ENCODE results near the gene KNDC1.

The KNDC1 gene

DNA sequence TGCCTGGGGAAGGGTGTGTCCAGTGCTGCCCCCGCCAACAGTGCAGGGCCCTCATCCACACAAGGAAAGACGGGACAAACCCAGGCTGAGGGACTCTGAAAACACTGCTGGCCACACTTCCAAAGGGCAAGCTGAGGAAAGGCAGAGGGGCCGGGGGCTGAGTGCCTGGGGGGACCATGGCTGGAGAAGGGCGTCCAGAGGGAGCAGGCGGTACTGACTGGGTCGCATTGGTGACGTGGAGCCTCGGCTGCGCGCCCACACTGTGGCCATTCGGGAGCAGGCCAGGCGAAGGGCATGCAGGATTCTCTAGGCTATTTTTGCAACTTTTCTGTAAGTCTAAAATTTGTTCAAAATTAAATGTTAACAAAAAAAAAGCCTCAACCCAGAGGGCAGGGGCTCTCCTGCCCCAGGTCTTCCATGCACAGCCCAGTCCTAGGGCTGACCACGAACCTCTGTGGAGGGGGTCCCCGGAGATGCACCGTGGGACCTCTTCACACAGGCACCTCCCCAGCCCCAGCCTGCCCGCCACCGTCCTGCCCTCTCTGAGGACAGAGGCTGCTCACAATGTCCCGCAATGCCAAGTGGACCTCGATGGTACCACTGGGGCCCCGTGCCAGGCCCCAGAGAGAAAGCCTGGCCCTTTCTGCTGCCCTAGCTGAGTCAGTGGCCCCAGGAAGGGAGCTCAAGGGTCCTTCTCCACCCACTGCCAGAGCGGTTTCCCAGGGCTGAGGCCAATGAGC is 106.2 kb downstream of the KNDC1 start:
- TF ChIP-seq POLR2A (IDR thresholded peaks at IDR 0.05; ENCODE audit: low read depth, low read length) = no peak
- DNase-seq (ENCODE audit: insufficient read length, low spot score) (no peak), FAIRE-seq (no peak)

DNA sequence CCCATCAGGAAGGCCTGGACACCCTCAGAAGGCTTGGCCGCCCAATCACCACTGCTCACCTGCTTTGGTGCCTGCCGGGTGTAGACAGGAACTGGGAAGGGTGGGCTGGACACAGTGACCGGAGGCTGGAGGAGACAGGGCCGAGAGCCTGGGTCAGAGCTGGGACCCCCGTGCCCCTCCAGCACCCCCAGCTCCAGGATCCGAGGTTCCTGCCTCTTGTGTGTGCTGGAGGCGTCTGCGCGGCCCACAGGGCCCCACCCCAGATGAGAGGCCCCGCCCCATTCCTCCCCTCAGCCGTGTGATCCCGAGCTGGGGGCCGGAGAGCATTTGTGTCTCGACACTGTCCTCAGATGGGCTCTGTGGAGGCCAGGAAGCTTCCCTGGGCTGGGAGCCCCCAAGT is 107.3 kb downstream of the KNDC1 start:
- FAIRE-seq (no peak), DNase-seq (ENCODE audit: insufficient read length, low spot score) (no peak)
- no peak for TF ChIP-seq POLR2A (IDR thresholded peaks at IDR 0.05; ENCODE audit: low read depth, low read length)

DNA sequence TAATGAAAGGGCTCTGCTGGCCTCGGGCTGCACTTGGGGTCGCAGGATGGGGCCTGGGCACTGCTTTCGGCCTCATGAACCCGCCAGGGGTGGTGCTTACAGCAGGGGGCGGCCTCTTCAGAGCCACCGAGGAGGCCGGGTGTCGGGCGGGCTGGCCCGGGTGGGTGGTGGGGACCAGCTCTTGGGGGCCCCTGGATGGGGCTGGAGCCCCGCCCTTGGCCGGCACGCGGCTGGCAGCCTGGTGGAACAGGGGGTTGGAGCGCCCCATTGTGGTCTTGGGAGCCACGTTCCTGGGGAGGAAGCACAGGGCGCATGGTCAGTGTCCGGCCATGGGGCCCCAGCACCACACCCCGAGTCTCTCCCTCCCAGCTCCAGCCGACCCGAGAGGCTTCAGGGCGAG is 107.8 kb downstream of the KNDC1 start:
- no peak for FAIRE-seq

DNA sequence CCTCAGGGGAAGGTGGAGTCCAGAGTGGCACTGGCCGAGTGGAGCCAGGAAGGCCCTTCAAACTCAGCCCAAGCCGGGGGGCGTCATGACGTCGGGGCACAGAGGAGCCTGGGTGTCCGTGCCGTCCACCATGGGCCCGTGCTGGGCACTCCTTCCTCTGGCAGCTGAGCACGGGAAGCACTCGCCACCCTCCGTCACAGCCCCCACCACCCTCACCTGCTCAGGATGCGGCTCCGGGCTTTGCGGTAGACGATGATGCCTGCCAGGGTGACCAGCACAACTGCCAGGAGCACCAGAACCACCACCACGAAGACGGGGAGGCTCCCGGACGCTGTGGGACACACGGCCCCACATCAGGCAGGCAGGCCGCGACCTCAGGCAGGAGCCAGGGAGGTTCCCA is 108.5 kb downstream of the KNDC1 start:
- TF ChIP-seq POLR2A (IDR thresholded peaks at IDR 0.05; ENCODE audit: low read depth, low read length) = no peak
- FAIRE-seq = no peak
- DNase-seq (ENCODE audit: insufficient read length, low spot score) = no peak

More for the DNA sequence above, 107.8 kb downstream of the KNDC1 start:
- TF ChIP-seq POLR2A (IDR thresholded peaks at IDR 0.05; ENCODE audit: low read depth, low read length) = no peak
- no peak for DNase-seq (ENCODE audit: insufficient read length, low spot score)

DNA sequence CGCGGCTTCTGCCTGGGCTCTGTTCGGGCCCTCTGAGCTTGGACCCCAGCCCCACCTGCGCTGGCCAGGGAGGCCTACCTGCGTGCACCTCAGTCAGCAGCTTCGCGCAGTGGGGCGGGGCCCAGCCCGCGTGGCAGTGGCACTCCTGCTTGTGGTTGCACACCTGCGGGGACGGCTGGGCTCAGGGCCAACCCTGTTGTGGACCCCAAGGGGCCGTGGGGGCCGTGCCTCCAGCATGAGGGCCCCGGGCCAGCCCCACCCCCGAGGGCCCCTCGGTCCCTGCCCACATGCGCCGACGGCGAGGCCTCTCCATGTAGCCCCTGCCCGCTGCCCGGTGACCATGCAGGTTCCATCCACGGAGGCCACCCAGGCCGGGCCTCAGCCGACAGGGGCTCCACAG is 109.3 kb downstream of the KNDC1 start:
- no peak for FAIRE-seq
- TF ChIP-seq POLR2A (IDR thresholded peaks at IDR 0.05; ENCODE audit: low read depth, low read length) = no peak
- no peak for DNase-seq (ENCODE audit: insufficient read length, low spot score)

DNA sequence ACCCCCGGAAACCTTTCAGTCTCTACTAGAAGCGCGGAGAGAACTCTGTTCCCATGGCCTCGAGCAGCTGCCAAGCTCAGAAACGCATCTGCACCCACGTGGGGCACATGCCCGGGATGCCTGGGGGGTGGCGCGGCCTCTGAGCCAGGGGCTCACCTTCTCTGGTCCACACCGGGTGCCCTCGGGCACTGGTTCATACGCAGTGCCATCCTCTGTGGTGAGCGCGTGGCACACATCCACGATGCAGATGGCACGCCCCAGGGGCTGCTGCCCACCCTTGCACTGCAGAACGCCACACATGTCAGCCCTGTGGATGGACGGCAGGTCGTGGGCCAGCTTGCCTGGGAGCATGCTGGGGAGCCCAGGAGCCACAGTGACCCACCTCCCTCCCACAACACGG is 110.2 kb downstream of the KNDC1 start:
- FAIRE-seq (no peak), DNase-seq (ENCODE audit: insufficient read length, low spot score) (no peak)
- TF ChIP-seq POLR2A (IDR thresholded peaks at IDR 0.05; ENCODE audit: low read depth, low read length) = no peak

DNA sequence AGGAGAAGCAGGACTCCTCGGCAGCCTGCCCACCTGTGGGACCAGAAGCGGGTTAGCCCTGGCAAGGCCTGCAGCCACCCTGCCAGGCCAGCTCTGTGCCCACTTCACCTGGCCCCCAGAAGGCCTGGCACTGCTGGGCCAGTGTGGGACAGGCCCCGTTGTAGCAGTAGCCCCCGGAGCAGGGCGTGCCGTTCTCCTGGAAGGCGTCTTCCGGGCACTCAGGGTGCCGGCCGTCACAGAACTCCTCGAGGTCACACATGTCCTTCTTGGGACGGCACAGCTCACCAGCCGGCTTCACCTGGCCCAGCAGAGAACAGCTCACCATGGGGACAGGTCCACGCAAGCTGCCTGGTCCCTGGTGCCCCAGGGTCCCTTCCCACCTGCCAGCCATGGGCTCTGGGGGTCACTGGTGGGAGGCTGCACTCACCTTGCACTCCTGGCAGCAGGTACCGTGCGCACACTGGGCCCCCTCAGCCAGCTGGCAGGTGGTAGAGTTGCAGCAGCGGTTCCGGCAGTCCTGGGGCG is 110.8 kb downstream of the KNDC1 start:
- no peak for TF ChIP-seq POLR2A (IDR thresholded peaks at IDR 0.05; ENCODE audit: low read depth, low read length)
- DNase-seq (ENCODE audit: insufficient read length, low spot score) = no peak
- no peak for FAIRE-seq

DNA sequence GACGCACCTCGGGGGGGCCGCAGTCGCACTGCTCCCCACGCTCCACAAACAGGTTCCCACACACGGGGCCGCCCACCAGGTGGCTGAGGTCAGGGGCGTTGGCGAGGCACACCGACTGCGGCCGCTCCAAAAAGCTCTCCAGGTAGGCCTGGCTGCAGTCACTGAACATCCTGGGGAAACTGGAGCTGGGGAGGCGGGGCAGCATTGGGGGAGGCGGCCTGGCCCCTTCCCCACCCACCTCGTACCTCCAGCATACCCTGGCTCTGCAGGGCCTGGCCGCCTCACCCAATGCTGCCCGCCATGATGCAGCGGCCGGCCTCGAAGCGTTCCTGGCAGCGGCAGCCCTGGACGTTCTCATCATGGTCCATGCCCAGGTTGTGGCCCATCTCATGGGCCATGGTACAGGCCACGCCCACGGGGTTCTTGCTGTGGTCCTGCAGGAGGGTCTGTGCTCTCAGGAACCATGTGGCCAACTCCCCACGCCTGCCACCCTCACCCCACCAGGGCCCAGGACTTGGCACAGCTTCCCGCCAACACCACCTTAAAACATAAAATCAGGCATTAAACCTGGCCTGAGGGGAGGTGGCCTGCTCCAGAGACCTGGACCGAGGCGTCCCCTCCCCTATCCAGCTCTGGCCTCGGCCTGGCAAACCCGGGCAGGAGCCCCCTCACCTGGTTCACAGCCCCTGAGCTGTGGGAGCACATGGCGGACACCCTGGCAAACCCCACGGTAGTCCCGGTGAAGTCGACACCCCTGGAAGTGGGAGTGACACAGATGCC is 111.7 kb downstream of the KNDC1 start:
- no peak for TF ChIP-seq POLR2A (IDR thresholded peaks at IDR 0.05; ENCODE audit: low read depth, low read length)
- FAIRE-seq (no peak), DNase-seq (ENCODE audit: insufficient read length, low spot score) (no peak)

DNA sequence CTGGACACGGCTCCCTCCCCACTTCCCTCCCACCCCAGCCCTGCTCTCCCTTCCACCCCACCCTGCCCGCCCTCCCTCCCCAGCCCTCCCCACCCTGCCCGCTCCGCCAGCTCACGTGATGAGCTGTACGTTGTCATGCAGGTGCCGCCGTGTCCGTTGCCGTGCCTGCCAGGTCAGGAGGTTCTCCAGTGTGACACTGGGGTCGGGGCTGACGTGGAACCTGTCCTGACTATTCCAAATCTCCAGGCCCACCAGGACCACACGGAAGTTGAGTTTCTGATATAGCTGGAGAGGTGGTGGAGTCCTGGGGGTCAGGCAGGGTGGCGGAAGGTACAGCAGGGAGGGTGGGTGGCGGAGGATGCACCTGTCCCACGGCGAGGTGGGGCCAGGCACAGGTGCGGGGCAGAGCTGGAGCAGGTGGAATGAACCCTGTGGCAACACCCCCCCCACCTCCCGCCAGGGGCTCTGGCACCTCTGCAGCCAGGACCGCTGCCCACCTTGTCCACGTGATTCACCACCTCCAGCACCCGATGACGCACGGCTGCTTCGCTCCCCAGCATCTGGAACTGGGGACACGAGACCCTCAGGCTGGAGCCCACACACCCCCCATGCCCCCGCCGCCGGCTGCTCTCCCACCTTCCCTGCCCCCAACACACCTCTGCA is 112.4 kb downstream of the KNDC1 start:
- DNase-seq (ENCODE audit: insufficient read length, low spot score) (no peak), FAIRE-seq (no peak)
- no peak for TF ChIP-seq POLR2A (IDR thresholded peaks at IDR 0.05; ENCODE audit: low read depth, low read length)

DNA sequence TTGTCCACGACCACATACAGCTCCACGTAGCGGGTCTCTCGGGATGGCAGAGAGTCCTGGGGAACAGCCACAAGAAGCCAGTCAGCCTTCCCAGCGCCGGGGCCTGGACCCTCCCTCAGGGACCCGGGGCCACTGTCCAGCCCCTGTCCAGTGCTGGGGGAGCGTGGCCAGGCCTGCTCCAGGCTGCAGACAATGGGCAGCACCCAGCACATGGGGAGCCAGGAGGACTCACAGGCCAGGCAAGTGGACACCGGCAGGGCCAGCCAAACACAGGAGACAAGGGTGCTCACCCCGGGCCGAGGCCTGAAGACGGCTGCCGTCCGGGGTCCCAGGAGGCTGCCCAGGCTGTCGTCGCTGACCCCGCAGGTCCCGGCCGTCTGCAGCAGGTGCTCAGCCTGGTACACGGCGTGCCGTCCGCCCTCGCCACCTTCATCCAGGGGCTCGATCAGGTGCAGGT is 113.0 kb downstream of the KNDC1 start:
- FAIRE-seq (no peak), DNase-seq (ENCODE audit: insufficient read length, low spot score) (no peak)
- TF ChIP-seq POLR2A (IDR thresholded peaks at IDR 0.05; ENCODE audit: low read depth, low read length) = no peak

DNA sequence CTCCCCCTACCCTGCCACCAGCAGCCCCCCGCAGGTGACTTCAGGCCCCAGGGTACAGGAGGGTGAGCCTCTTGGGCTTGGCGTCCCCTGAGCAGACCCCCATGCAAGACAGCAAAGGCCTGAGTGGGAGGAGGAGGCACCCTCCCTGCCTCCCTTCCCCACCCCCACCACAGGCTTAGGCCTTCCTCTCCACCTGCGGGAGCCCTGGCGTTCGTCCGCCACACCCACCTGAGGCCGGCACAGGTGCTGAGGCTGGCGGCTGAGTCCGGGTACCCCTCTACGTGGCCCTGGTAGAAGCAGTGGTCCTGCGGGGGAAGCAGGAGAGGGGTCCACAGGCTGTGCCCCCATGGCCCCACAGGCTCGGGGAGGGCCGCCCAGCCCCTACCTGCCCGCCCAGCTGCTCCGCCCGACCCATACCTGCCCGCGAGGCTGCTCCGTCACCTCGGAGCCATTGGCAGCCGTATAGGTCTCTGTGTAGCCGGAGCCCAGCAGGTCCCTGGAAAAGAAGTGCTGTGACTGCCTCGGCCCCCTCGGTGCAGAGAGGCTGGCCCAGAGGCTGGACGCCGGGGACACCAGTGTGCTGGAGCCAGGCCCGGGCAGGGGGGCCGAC is 113.6 kb downstream of the KNDC1 start:
- DNase-seq (ENCODE audit: insufficient read length, low spot score) = no peak
- no peak for TF ChIP-seq POLR2A (IDR thresholded peaks at IDR 0.05; ENCODE audit: low read depth, low read length)
- no peak for FAIRE-seq

DNA sequence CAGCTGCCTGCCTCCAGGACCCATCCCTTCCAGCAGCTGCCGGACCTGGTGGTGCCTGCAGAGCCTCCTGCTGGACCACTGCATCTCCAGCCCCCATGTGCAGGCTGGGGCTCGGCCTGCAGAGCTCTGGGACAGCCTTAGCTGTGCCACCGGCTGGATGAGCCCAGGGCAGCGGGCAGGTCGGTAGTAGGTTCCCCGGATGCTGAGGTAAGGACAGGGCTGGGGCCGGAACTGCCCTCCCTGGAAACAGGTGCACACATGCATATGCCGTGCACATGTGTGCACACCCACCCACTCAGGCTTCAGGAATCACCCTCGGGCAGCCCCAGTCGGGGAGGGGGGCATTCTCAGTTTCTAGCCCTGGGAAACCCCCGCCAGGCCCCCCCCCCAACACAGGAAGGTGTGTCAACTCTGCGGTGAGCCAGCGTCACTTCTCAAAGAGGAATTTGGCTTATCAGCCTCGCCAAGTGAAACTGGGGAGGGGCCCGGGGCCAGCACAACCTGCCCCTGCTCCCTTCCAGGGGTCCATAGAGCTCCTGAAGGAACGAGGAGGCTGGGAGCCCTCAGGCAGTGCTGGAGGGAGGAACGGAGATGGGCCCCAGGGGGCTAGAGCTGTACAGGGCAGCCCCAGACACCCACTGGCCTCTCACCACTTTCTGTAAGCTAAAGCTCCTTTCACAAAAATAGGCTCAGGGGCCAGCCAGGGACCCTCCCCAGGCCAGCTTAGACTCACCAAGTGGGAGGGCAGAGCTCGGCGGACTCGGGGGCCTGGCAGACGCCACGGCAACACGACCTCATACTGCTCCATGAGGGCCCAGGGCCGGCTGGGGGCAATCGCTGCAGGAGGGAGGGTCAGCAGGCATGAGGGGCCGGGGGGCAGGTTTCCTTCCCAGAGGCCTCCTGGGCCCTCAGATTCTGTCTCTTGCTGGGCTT is 115.0 kb downstream of the KNDC1 start:
- DNase-seq (ENCODE audit: insufficient read length, low spot score) (no peak), FAIRE-seq (no peak)
- TF ChIP-seq POLR2A (IDR thresholded peaks at IDR 0.05; ENCODE audit: low read depth, low read length) = no peak

DNA sequence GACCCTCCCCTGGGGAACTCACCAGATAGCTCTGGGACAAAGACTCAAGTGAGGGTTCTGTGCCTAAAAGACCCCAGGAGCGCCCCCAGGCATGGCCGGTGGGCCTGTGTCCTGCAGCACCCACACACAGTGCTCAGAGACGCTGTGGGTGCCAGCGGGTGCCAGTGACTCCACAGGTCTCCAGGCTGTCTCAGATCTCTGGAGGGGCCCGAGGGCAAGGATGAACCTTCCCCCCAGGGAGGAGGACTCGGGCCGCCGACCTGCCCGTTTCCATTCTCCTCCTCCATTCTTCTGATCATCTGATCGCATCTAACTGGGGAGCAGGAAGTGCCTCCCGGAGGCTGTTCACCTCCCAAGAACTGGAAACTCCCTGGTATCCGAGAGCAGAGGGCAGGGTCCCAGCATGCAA is 115.7 kb downstream of the KNDC1 start:
- TF ChIP-seq POLR2A (IDR thresholded peaks at IDR 0.05; ENCODE audit: low read depth, low read length) = no peak
- no peak for DNase-seq (ENCODE audit: insufficient read length, low spot score)
- FAIRE-seq = no peak

Measured in H54 (cell line).